Spleen (tissue), 11 donors: ENCODE data around the gene PCYT2. TPM values are rescaled to one million over a fixed set of nuclear protein-coding genes. Genes with fewer than 3 reads are reported as not detected.

Experiments used
- DNase-seq: peaks from one replicate; pipeline ENCODE4 v3.0.0-alpha.2; 2020
- H3K27ac ChIP-seq, 8 donors: fragments of 200-600 bp; sonication (generic) in 7 of 8; 1 replicate in 4 of 8; 2 replicates in 4 of 8; pipeline versions ENCODE4 v1.5.0 to v1.8.0; 2016 to 2021; ENCODE audit warnings: inconsistent platforms in 4 of 8, mild to moderate bottlenecking in 4 of 8, moderate library complexity in 1 of 8
- H3K27me3 ChIP-seq, 7 donors: fragments of 200-600 bp; sonication (generic) in 6 of 7; replicated peaks in 1 of 7; 1 replicate in 4 of 7; 2 replicates in 3 of 7; pipeline versions ENCODE4 v1.5.0 to v1.8.0; 2016 to 2021; ENCODE audit warnings: inconsistent platforms in 3 of 7, mild to moderate bottlenecking in 1 of 7
- H3K36me3 ChIP-seq, 6 donors: fragments of 200-600 bp; sonication (generic) in 5 of 6; 1 replicate in 4 of 6; 2 replicates in 2 of 6; pipeline versions ENCODE4 v1.5.0 to v1.8.0; 2016 to 2021; ENCODE audit warnings: inconsistent platforms in 2 of 6
- H3K4me1 ChIP-seq, 6 donors: fragments of 200-600 bp; sonication (generic) in 5 of 6; 1 replicate in 3 of 6; 2 replicates in 3 of 6; pipeline versions ENCODE4 v1.5.0 to v1.8.0; 2016 to 2021; ENCODE audit warnings: inconsistent platforms in 3 of 6
- H3K4me3 ChIP-seq, 8 donors: fragments of 200-600 bp; sonication (generic) in 7 of 8; 1 replicate in 4 of 8; 2 replicates in 4 of 8; pipeline versions ENCODE4 v1.5.0 to v1.8.0; 2016 to 2021; ENCODE audit warnings: inconsistent platforms in 4 of 8, mild to moderate bottlenecking in 4 of 8, moderate library complexity in 2 of 8
- H3K9me3 ChIP-seq, 8 donors: fragments of 200-600 bp; sonication (generic) in 7 of 8; 1 replicate in 4 of 8; 2 replicates in 4 of 8; pipeline versions ENCODE4 v1.5.0 to v1.8.0; 2016 to 2021; ENCODE audit warnings: inconsistent platforms in 4 of 8
- POLR2A ChIP-seq, 3 donors: fragments of 450-650 bp; IDR thresholded peaks; one replicate each; pipeline ENCODE4 v1.5.1; 2017; ENCODE audit warnings: antibody characterized with exemption in 3 of 3, mild to moderate bottlenecking in 1 of 3
- POLR2AphosphoS5 ChIP-seq, 3 donors: sonication (generic); formaldehyde crosslinking; IDR thresholded peaks; one replicate each; pipeline ENCODE4 v1.5.1; 2017; ENCODE audit warnings: antibody characterized with exemption in 3 of 3
- WGBS, 5 donors: extraction: QIAGEN DNeasy Blood & Tissue Kit in 3 of 5; methylation state at CpG; one replicate each; pipeline versions ENCODE4 v1.1.5 to v1.1.7; 2013 to 2018; 5-methylcytosine and 5-hydroxymethylcytosine counted together
- intact Hi-C: fragments of 100-400 bp; cut with DNase I; formaldehyde crosslinking; loops from one replicate; pipeline ENCODE4 v1.15.0; 2023; ENCODE audit warnings: low total_unique reads
- polyA plus RNA-seq, 3 donors: library from polyadenylated mRNA; stranded (reverse); fragments of 200-250 nt; gene quantifications; one replicate each; pipeline ENCODE4 v1.2.1, GENCODE V29; 2013
- total RNA-seq, 7 donors: library from RNA; depleted of rRNA in 3 of 7; stranded (reverse); fragments of >200 nt in 3 of 7; fragmentation: NEBNext Ultra II Directional in 4 of 7; extraction: Animal tissue kit (Norgen Biotek cat#: 25700) in 4 of 7; gene quantifications; one replicate each; pipeline versions ENCODE4 v1.1.0 to v1.2.1, GENCODE V29; 2016 to 2021
- TF ChIP-seq, protein P1 (sequence below), 11 experiments: fragments of 200-600 bp in 7 of 11; fragments of 450-650 bp in 4 of 11; sonication (generic) in 4 of 11; IDR thresholded peaks in 8 of 11; conservative IDR thresholded peaks in 3 of 11; 1 replicate in 7 of 11; 2 replicates in 4 of 11; pipeline versions ENCODE4 v1.4.0 to v1.8.0; 2016 to 2021; ENCODE audit warnings: antibody characterized with exemption in 11 of 11, inconsistent platforms in 4 of 11, mild to moderate bottlenecking in 1 of 11
- donor health status: healthy with polysubstance abuse.
- donor health status: DM: no; HTN: no; CAD: no; lungs with moderate emphysema.
- donor health status: DM: no; HTN: no; CAD: no.
- donor health status: Bipolar disorder and iron deficiency.
- donor health status: healthy.
- donor health status: DM: no; HTN: no; CAD: no.
- donor health status: DM: yes; HTN: yes; CAD: no.

PCYT2 gene
- total and polyA plus RNA-seq, 10 donors, result 12.5 to 25.5 (median 16.2) TPM

DNA sequence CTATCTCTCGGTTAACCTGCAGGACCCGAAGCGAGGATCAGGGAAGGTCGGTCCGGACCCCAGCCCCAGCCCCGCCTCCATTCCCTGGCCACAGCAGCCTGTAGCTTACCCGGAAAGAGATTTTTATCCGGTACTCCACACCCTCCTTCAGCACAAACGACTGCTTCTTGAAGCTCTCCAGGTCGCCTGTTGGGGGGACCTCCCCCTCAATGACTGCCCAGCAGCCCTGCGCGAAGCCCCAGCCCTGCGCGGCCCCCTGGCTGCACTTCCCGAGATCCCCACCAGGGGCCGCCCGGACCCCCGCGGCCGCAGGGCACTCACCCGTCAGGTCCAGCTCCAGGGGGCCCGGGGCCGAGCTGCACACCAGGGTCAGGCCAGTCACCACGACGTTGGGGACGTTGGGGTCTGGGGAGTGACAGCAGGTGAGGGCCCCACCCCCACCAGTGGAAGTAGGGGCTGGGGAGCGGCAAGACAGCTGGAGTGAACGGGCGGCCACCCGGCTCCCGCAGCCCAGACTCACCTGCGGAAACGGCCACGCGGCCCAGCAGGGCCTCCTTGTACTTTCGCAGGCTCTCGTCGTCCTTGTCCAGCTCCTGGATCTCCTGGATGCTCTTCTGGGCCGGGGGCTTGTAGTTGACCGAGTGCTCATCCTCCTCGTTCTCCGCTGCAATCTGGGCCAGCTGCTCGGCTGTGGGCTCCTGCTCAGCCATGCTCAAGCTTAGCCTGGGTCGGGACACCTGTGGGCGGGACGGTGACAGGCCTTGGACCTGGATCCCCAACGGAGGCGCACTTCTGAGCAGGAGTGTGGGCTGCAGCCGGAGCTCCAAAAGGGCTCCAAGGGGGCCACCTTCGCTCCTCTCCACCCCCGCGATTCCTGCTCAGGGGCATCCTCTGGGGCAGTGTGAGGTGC is 41.7 kb downstream of the PCYT2 start:
- TF ChIP-seq POLR2A (IDR thresholded peaks at IDR 0.05) (no peak), POLR2AphosphoS5 (IDR thresholded peaks at IDR 0.05) (peak in 2 of 3 donors; percentile 33 to 78)
- TF ChIP-seq, protein P1, sequence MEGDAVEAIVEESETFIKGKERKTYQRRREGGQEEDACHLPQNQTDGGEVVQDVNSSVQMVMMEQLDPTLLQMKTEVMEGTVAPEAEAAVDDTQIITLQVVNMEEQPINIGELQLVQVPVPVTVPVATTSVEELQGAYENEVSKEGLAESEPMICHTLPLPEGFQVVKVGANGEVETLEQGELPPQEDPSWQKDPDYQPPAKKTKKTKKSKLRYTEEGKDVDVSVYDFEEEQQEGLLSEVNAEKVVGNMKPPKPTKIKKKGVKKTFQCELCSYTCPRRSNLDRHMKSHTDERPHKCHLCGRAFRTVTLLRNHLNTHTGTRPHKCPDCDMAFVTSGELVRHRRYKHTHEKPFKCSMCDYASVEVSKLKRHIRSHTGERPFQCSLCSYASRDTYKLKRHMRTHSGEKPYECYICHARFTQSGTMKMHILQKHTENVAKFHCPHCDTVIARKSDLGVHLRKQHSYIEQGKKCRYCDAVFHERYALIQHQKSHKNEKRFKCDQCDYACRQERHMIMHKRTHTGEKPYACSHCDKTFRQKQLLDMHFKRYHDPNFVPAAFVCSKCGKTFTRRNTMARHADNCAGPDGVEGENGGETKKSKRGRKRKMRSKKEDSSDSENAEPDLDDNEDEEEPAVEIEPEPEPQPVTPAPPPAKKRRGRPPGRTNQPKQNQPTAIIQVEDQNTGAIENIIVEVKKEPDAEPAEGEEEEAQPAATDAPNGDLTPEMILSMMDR (IDR thresholded peaks at IDR 0.05 in 8 of 11, conservative IDR thresholded peaks at IDR 0.05 in 3 of 11), result peak; percentile 69 to 97 (median 89)
- H3K4me3 ChIP-seq, result peak overlapping the region; percentile 75 to 99 (median 86)
- no peaks in the 10 kb centered on the region for H3K27me3 ChIP-seq
- H3K9me3 ChIP-seq, result no peaks in the 10 kb centered on the region
- H3K27ac ChIP-seq, result peak overlapping the region; percentile 96 to 100 (median 98)
- peaks cover 34 to 86% (median 71%) of the 10 kb centered on the region in 6 donors for H3K4me1 ChIP-seq
- WGBS, 5 donors, result 38 to 44% (median 44%) methylated on average over 12 to 52 of the region's 52 CpGs
- DNase-seq, result peak; percentile 88
- H3K36me3 ChIP-seq, result peaks cover 0 to 50% (median 24%) of the 10 kb centered on the region in 6 donors
- intact Hi-C loops, result no loop called here

DNA sequence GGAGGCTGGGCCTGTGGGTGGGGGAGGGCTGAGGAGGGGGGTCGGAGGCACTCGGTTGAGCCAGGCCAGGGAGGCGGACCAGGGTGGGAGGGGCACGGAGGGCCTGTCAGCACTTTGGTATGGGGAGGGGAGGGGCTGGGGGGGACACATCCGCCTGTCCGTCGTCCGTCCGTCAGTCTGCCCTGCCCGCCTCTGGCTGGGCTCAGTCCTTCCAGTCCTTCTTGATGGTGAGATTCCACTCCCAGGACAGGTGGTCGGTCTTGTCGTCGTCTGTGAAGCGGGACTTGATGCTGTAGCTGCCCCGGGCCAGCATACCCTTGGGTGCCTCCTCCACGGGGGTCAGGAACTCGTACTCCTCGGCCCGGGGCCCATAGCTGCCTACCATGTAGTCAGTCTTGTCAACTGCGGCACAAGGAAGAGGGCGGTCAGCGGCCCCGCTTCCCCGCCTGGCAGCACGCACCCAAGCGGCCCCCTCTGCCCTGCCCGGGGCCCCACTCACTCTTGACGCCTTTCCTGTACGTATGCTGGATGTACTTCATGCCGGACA is 42.5 kb downstream of the PCYT2 start:
- intact Hi-C loops, result no loop called here
- H3K4me3 ChIP-seq, result peak overlapping the region in 4 of 8 donors; percentile 86 to 99 (median 90)
- no peaks in the 10 kb centered on the region for H3K9me3 ChIP-seq
- H3K27me3 ChIP-seq, result no peaks in the 10 kb centered on the region
- peaks cover 34 to 91% (median 73%) of the 10 kb centered on the region in 6 donors for H3K4me1 ChIP-seq
- H3K27ac ChIP-seq, result peak overlapping the region in 7 of 8 donors; percentile 46 to 100 (median 98)
- TF ChIP-seq POLR2AphosphoS5 (IDR thresholded peaks at IDR 0.05), result peak in 1 of 3 donors; percentile 13
- TF ChIP-seq, protein P1 (IDR thresholded peaks at IDR 0.05 in 8 of 11, conservative IDR thresholded peaks at IDR 0.05 in 3 of 11), result no peak
- peak; percentile 83 for DNase-seq
- WGBS, 5 donors, result 70 to 76% (median 73%) methylated on average over 12 to 30 of the region's 30 CpGs
- peaks cover 0 to 54% (median 24%) of the 10 kb centered on the region in 6 donors for H3K36me3 ChIP-seq

DNA sequence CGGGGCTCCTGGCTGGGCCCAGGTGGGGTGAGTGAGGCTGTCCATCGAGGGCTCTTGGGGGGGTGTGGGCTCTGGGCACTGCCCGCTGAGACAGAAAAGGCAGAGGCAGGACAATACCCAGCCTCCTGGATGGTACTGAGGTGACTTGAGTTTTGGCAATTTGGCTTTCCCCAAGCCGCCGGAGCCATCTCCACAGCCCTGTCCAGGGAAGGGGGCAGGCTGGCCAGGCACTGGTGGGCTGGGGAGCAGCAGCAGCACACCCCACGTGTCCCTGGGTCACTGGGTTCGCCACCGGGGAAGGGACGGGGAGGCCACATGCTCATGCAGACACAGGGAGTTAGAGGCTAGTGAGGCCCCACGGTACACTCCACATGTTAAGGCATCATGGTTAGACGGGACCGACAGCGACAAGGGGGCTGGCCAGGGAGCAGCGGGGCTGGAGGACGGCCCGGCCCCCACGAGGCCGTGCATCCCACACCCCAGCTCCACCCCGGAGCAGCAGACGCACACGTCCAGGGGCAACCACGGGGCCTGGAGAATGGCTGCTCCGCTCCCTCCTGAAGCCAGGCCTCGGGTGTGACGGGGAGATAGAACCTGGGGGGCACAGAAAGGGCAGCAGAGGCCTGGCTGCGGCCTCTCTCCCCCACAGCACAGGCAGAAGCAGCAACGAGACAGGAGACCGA is 43.1 kb downstream of the PCYT2 start:
- H3K4me3 ChIP-seq, result peak overlapping the region in 1 of 8 donors; percentile 8
- WGBS, 5 donors, result 68 to 83% (median 74%) methylated on average over 25 to 28 of the region's 28 CpGs
- H3K36me3 ChIP-seq, result peaks cover 0 to 60% (median 24%) of the 10 kb centered on the region in 6 donors
- intact Hi-C loops, result no loop called here
- H3K27ac ChIP-seq, result peak overlapping the region in 6 of 8 donors; percentile 26 to 100 (median 98)
- no peak for DNase-seq
- TF ChIP-seq POLR2AphosphoS5 (IDR thresholded peaks at IDR 0.05), result peak; percentile 42 to 81 (median 63)
- TF ChIP-seq, protein P1 (IDR thresholded peaks at IDR 0.05 in 8 of 11, conservative IDR thresholded peaks at IDR 0.05 in 3 of 11), result no peak
- peaks cover 34 to 91% (median 75%) of the 10 kb centered on the region in 6 donors for H3K4me1 ChIP-seq
- H3K9me3 ChIP-seq, result no peaks in the 10 kb centered on the region
- no peaks in the 10 kb centered on the region for H3K27me3 ChIP-seq
